Measurements from ENCODE around the gene PRRX2.
"Not testable (repeated sequence)": the region's sequence is repeated elsewhere in the genome, so short reads cannot be mapped to it uniquely, and the experiment has no call there.

The PRRX2 gene

DNA sequence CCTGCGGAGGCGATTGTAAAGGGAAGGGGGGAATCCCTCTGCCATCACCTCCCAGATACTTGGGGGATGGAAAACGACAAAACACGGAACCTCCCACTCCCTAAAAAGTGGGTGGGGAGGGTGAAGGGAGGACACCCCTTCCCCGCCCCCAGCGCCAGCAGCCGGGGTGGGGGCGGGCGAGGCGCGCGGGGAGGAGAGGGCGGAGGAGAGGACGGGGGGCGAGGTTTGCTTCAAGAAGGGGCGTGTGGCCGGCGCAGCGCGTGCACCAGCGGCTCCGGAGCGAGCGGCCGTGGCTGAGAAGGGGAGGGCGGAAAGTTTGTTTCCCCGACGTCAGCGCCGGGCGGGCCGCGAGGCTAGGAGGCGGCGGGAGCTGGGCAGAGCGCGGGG lies at the start of gene PRRX2:
Gene PRRX2, plus strand, starts transcription at position 259 of the 387 bp plus-strand sequence. CDS start 221 bp downstream, outside the sequence.
- peak; percentile 39 for DNase-seq

DNA sequence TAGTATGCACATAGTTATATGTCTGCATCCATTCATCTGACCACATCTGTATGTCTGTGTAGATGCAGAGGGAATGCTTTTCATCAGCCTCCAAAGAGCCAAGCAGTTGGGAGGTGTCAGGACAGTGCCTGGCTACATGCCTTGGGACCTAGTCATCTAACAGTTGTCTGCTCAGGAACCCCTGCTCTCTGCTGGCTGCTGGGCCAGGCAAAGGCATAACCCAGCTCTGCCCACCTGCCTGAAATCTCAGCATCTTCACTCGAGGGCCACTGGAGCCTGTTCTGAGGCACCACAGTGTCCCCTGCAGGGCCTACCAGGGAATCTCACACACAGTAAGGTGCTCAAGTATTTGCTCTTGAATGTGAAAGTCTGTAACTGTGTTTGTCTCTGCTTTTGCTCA lies 48.3 kb upstream of the PRRX2 start:
- DNase-seq, result no peak

DNA sequence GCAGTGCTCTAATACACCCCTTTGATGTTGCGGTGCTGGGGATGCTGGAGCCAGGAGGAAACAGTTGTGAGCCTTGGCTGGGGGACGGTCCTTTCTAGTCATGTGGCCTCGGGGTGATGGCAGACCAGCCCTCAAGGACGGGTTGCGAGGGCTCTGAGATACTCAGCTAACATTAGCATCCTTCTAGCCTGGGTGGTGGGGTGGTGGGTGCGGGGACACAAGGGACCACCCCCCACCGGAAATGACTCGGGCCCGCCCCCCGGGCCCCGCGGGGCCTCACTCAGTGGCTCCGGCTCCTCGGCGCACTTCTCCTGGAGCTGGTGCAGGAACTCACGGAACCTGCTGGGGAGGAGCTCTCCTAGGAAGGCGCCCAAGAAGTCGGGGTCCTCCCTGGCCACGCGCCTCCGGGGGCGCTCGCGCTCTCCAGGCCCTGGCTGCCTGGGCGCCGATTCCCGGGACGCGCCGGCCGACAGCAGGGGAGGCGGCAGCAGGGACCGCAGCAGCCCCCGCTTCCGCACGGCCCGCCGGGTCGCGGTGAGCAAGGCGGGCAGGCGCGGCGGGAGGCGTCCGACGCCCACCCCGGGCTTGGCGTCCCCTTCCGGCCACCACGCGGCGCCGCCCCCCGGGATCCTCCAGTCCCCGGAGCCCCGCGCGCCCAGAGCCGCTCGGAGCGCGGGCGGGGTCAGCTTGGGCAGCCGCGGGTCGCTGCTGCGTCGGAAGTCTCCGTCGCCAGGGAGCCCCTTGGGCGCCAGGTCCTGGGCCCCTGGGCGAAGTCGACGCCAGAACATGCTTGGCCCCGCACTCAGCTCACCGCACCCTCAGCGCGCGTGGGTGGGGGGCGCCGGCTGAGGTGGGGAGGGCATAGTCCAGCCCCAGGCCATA lies 45.4 kb upstream of the PRRX2 start:
- DNase-seq, result no peak

DNA sequence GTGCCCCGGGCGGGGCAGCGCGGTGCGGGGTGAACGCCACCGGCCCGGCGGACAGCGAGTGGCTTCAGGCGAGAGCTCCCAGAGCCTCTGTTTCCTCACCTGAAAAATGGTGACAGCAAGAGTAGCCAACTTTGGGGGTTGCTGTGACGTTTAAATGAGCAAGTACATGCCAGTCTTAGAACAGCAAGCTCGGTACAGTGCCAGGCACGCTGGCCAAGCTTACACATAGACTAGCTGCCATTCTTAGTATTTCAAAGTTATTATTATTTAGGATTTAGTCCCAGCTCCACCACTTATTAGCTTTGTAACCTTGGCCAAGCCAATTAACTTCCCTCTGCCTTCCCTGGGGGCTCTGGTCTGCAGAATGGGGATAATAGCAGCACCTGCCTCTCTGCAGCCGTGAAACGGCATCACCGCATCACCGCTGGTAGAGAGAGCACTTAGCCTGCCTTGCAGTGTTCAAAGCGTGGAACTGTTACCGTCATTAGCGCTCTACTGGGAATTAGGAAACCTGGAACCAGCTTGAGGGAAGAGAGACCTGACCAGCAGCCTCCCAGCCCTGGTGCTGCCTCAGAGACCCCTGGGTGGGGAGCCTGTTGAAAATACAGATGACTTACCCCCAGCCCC lies 44.7 kb upstream of the PRRX2 start, which contains the start of gene C9orf50:
Gene C9orf50, minus strand, starts transcription at position 433 of the 627 bp plus-strand sequence. CDS start 527 bp downstream, outside the sequence.
- DNase-seq, result no peak

DNA sequence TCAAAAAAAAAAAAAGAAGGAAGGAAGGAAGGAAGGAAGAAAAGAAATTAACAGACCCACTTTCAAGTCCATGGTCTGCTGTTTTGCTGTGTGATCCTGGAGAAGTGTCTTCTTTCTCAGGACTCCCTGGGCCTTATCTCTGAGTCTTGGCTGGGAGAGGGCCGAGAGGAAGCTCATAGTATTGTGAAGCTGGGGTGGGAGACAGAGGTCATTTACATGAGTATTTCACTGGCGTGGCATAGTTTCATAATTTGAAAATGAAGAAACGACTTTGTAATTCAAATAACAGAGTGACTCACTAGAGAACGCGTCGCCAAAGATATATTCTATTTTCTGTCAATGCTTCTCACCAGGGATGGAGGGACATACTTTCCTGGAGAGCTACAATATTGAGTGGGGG lies 42.1 kb upstream of the PRRX2 start:
- DNase-seq, result no peak

DNA sequence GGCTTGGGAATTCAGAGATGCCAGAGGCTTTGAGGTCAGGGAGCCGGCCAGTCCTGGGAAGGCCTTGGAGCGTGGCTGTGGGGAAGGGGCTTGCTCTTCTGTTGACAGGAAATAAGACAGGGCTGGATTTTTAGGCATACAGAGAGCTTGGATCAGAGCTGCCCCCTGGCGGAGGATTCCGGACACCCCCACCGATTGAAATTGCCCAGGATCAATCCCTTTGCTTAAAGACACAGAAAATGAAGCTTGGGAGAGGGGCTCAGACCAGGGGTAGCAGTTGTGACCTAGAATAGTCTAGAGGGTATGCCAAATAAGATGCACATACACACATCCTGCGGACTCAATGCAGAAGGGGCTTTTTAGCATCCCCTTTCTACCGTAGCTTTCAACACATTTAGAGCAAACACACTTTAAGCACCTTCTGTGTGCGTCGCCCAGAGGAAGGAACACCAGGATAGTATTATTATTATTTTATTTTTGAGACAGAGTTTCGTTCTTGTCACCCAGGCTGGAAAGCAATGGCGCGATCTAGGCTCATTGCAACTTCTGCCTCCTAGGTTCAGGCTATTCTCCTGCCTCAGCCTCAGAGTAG lies 41.2 kb upstream of the PRRX2 start:
- DNase-seq, result peak; percentile 77

DNA sequence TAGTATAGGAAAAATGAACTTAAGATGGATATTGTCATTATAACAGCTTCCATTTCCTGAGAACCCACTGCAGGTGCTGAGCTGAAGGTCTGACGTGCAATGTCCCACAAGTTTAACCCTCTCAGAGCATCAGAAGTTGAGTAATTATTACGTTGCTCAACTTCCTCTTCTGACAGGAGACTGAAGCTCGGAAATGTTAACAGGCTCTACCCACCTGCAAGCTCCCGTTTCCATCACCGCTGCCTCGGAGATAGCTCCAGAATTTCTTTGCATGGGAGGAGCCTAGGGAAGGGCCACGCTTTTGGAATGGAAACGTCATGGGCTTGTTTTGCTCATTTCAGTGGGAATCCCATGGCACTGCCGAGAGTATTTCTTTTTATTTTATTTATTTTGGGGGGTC lies 40.5 kb upstream of the PRRX2 start:
- no peak for DNase-seq

DNA sequence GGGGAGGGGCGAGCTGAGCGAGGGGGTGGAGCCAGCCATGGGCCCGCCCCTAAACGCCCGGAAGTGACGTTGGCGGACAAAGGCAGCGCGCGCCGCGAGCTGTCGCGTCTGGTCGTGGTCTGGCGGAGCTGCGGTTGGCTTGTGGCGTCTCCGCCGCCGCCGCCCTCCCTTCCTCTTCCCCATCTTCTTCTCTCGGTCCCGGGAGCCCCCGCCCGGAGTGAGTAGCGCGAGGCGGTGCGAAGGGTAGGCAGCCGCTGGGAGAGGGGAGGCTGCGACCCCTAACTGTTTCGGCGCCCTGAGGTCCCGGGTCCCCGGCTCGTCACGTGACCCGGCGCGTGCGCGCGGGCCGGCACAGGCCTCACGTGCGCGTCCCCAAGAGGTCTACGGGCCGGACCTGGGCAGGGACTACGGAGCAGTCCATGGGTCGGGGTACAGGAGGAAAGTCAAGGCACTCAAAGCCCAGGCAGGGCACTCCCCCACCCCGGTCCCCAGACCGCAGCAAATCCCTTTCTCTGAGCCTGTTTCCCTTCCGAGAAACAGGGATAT lies 39.3 kb upstream of the PRRX2 start, which contains the start of gene NTMT1:
Gene NTMT1, plus strand, starts transcription at position 85 of the 546 bp plus-strand sequence. CDS start 6,541 bp downstream, outside the sequence.
- DNase-seq, result peak; percentile 82

DNA sequence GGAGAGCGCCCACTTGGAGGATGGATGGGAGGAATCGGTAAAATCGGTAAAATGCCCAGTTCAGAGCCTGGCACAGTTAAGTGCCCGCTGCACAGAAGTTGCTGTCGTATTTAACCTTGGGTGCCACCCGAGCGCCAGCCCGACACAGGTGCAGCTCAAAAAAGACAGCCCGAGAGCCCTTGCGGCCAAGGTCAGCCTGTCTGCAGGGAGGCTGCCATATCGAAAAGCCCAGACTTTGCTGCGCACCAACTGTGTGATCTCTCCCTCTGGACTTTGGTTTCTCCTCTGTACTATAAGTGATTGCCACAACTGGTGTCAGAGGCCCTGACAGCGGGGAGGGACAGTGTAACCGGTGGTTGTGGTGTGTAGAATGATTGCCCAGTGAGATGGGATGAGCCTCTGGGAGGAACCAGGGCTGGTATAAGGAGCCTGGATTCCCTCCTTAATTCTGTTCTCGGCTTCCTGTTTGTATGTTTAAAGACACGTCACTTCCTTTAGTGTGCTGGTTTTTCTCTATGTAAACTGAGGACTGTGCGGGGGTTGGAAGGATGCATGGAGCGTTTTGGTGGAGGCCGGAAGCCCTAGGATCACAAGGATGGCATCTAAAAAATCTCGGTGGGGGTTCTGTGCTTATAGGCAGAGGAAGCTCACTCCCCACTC lies 38.7 kb upstream of the PRRX2 start:
- DNase-seq, result peak; percentile 40

DNA sequence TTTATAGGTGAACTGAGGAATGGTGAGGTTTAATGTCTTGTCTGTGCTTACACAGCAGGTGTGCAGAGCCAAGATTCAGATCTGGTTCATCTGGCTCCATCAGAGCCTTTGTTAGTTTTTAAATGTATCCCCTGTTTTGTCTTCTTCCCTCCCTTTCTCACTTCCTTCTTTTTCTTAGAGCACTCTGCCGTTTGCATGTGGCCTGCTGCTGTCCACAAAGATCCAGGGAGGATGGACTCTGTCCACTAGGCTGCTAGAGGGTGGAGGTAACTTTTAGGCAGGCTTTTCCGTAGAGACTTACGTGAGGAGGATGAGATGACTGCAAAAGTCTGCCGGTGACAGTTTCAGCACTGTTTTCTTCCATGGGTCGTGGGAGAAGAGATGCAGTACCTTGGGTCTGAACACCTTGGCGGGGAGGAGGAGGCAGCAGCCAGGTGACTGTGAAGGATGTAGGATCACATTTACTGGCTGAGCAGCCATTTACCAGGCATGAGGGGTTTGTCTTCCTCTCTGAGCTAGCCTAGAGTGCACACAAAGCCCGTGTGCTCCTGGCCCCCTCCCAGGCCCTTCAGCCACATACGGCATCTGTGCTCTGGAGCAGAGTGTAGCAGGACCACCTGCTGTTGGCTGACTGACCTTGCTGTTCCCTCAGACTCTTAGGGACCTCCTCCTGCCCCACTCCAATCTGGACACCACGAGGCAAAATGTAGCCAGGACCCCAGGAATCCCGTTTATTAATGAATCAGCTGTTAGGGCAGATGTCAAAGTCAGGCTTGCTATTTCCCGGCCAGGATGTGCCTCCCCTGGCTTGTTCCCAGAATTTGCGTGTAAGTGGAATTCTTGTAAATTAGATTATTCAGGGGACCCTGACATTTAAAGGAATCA lies 37.6 kb upstream of the PRRX2 start:
- DNase-seq, result no peak

DNA sequence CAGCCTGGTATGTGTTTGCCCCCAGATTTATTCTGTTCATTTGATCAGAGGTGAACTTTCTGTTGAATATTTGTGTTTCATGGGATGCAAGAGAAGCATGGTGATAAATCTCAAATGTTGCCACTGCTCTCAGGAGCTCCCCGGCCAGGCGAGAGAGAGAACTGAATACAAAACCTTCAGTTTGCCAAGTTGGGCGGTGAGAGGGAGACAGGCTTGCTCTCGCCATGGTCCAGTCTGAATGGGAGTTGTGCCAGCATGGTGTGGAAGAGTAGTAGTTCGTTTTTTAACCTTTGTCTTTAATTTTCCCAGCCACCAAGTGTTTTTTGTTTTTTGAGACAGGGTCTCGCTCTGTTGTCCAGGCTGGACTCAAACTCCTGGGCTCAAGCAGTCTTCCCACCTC lies 36.7 kb upstream of the PRRX2 start:
- DNase-seq, result no peak

DNA sequence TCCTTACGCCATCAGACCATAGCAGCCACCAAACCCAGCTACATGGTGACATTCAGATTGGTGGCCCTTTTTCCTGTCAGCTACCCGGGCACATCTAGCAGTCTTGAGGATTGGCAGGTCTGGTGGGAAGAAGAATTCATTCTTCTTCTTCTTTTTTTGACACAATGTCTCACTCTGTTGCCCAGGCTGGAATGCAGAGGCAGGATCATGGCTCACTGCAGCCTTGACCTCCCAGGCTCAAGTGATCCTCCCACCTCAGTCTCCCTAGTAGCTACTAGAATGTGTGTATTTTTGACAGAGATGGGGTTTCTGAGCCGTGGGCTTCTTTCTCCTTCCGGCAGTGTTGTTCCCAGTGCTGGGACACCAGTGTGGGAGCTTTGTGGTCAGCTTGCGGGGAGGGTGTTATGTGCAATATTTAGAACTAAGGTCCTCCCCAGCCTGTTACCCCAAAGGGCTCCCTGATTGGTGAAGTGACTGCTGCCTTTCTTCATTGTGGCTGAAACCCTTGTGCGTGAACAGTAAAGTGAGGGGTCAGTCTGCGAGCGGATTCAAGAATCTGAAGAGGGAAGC lies 36.1 kb upstream of the PRRX2 start:
- DNase-seq, result no peak

DNA sequence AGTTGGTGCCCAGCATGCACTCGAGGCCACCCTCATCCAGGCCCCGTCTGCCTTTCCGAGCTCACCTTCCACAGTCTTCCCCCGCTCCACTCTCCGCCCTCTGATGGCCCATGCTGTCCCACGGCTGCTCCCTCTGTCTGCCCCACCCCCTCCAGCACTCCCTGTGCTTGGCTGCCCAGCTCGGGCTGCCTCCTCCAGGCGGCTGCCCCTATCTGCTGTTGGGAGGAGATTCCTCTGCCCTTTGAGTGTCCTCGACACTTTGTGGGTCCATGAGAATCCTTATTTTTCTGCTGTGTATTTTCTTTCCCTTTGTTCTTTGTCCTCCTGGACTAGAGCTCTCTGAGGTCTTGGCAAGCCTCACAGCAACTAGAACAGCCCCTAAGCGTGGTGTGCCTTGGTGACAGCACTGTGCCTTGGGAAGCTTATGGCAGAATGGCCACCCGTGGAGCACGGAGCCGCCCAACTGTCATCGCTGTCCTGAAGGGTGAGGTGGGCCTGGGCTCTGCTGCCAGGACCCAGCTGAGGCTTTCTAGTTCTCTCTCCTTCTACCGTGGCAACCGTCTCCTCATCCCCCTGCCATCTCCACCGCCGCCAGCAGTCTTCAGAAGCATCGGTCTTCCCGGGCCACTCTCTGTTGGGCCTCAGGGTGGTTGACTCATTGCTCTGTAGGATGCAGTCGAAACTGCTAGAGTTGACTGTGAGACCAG lies 34.3 kb upstream of the PRRX2 start:
- DNase-seq, result no peak

DNA sequence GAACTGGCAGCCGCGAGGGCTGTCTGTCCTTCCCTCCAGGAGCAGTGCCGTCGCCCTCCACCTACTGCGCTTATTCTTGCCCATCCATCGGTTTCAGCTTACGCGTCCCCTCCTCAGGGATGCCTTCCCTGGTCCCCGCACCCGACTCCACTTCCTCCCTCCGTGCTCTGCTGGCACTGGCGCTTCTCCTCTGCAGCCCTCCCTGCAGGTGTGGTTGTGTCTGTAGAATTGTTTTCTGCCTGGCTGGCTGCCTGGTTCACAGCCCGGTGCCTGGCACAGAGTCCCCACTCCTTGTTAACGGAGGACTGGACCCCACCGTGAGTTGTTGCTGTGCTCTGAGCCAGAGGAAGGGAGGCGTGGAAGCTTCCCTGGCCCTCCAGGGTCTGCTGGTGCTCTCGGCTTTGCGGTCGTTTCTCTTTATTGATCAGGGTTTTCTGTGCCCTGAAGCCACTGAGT lies 33.7 kb upstream of the PRRX2 start:
- no peak for DNase-seq

DNA sequence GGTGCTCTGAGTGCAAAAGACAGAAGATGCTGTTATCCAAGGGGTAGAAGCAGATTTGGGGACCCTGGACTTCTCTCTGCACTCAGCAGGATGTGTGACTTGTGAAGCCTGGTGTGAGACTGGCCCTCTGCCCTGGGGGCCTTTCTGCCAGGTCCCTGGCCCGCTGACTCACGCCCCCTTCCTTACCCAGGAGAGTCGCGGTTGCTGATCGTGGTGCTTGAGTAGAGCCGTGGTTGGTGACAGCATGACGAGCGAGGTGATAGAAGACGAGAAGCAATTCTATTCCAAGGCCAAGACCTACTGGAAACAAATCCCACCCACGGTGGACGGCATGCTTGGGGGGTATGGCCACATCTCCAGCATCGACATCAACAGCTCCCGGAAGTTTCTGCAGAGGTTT lies 33.0 kb upstream of the PRRX2 start:
- no peak for DNase-seq

DNA sequence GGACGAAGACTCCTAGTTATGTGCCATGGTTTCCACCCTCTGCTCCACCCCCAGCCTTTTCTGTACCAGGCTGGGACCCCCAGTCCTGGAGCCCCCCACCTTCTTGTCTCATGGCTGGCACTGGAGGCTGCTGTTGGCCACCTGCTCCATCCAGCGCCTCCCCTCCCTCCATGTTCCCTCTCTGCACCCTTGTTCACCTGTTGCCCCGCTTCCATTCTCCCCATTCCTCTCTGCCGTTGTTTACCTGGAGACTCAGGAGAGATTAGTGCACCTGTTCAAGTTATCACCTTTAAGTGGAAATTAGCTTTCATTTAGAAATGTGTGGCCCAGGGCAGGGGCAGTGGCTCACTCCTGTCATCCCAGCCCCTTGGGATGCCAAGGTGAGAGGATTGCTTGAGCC lies 32.2 kb upstream of the PRRX2 start:
- no peak for DNase-seq

DNA sequence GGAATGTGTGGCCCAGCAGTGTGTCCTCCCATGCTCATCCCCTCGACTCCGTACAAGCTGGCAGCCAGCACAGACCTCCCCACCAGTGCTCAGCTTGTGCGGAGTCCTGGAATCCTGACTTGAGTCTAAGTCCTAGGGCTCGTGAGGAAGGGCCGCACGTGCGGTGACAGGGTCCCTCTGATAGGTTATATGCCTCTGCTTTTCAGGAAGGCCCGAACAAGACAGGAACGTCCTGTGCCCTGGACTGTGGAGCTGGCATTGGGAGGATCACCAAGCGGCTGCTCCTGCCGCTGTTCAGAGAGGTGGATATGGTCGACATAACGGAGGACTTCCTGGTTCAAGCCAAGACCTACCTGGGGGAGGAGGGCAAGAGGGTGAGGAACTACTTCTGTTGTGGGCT lies 31.6 kb upstream of the PRRX2 start:
- no peak for DNase-seq

DNA sequence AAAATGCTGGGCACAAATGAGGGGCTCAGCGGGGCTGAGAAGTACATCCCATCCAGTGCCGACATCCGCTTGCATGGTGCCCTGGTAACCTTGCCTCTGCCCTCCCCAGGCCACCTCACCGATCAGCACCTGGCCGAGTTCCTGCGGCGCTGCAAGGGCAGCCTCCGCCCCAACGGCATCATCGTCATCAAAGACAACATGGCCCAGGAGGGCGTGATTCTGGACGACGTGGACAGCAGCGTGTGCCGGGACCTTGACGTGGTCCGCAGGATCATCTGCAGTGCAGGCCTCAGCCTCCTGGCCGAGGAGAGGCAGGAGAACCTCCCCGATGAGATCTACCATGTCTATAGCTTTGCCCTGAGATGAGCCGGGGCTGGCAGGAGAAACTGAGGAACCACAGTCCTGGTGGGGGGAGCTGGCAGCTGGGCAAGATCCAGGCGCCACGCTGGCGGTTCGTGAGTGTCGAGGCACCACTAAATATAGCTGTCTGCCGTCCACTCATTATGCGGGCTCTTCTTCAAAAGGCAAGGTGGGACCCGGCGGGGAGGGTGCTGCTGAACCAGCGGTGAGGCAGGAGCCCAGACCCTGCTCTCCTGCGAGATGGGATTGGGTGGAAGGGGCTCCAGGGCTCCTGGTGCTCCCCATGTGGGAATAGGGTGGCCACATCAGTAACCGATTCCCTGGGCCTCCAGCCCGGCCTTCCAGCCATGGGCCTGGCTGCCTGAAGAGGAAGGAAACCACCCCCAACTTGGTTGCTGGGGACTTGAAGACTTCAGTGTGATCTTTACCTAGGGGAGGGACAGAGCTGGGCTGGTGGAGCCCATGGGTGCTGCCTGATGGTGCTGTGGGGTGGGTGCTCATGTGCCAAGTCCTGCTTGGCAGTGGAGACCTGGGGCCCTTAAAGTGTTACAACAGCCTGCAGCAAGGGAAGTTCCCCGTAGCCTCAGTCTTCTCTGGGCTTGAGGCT lies 30.1 kb upstream of the PRRX2 start:
- DNase-seq, result no peak

DNA sequence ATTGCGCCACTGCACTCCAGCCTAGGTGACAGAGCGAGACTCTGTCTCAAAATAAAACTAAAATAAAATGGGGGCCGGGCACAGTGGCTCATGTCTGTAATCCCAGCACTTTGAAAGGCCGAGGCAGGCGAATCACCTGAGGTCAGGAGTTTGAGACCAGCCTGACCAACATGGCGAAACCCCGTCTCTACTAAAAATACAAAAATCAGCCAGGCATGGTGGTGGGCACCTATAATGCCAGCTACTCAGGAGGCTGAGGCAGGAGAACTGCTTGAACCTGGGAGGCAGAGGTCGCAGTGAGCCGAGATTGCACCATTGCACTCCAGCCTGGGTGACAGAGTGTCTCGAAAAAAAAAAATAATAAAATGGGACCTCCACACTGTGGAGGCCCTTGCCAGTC lies 29.1 kb upstream of the PRRX2 start:
- DNase-seq, result not testable (repeated sequence)
